ENCODE data around the gene TGFBR2. TPM values are rescaled to one million over a fixed set of nuclear protein-coding genes. Genes with fewer than 3 reads are reported as not detected.

The TGFBR2 gene
- total RNA-seq, 1 donor from 2014 or later, result 329 TPM

GRCh38 chr3:30729936-30730335, 123.5 kb downstream of the TGFBR2 start:
- Histone ChIP-seq H3K27me3 (no peaks in the 10 kb centered on the region), H3K9me3 (no peaks in the 10 kb centered on the region), H3K36me3 (no peaks in the 10 kb centered on the region), H3K4me3 (no peak overlapping the region), H3K27ac (no peak overlapping the region), H3K4me1 (no peaks in the 10 kb centered on the region)
- no peak for DNase-seq
- TF ChIP-seq, protein P1, sequence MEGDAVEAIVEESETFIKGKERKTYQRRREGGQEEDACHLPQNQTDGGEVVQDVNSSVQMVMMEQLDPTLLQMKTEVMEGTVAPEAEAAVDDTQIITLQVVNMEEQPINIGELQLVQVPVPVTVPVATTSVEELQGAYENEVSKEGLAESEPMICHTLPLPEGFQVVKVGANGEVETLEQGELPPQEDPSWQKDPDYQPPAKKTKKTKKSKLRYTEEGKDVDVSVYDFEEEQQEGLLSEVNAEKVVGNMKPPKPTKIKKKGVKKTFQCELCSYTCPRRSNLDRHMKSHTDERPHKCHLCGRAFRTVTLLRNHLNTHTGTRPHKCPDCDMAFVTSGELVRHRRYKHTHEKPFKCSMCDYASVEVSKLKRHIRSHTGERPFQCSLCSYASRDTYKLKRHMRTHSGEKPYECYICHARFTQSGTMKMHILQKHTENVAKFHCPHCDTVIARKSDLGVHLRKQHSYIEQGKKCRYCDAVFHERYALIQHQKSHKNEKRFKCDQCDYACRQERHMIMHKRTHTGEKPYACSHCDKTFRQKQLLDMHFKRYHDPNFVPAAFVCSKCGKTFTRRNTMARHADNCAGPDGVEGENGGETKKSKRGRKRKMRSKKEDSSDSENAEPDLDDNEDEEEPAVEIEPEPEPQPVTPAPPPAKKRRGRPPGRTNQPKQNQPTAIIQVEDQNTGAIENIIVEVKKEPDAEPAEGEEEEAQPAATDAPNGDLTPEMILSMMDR (IDR thresholded peaks at IDR 0.05), result no peak
- intact Hi-C loops (cut with DNase I), result no loop called here
- ATAC-seq, result no peak

DNA sequence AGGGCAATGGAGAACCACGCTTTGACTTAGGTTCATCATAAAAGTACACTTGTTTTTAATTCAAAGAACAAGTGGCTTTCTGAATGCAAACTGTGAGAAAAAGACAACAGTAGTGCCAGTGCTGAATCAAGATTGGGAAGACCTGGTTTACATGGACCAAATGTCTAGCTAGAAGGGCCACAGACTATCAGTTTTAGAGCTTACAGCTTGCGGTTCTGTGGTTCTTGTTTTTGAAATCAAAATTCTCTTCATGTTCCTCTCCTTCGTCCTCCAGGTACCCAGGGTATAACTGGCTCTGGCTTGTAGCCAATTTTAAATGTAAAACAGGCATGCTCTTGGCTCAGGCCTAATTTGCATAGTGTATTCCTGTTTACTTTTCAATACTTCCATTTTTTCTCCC, 124.6 kb downstream of the TGFBR2 start:
- Histone ChIP-seq H3K27me3 (no peaks in the 10 kb centered on the region), H3K4me1 (no peaks in the 10 kb centered on the region), H3K4me3 (no peak overlapping the region), H3K36me3 (no peaks in the 10 kb centered on the region), H3K27ac (no peak overlapping the region), H3K9me3 (no peaks in the 10 kb centered on the region)
- ATAC-seq, result no peak
- no peak for DNase-seq
- intact Hi-C loops (cut with DNase I), result no loop called here
- TF ChIP-seq, protein P1 (IDR thresholded peaks at IDR 0.05), result no peak

DNA sequence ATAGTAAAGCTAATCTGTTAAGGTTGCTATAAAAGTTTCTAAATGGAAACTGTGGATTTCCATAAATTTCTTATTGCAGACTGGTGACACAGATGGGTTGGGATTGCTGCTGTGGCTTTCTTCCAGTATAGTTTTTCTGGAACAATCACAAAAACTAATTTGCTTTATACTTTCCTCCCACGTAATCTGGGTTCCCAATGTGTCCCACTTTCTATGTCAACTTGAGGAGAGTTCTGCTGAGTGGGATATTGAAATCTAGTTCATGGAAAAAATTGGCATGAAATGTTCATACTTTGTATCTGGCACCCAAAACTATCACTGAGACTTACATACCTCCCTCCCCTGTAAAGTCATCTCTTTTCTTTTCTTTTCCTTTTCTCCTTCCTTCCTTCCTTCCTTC, 126.8 kb downstream of the TGFBR2 start:
- intact Hi-C loops (cut with DNase I), result no loop called here
- DNase-seq, result no peak
- no peaks in the 10 kb centered on the region for H3K36me3 ChIP-seq

DNA sequence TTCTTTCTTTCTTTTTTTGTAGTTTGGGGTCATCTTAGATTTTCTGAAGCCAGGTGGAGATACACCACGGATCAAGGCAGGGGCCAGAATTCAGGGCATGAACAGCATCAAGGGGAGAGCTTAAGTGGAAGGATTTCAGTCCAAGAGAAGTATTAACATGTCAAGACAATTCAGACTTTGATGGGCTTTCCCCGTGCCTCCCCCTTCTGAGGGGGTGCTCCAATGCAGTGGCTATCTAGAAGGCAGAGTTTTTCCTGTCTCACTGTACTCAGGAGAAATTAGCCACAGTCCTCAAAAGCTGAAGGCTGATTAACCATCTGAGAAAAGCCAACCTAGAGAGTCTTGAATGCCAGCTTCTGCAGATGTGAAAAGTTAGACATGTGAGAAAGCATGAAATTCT, 127.3 kb downstream of the TGFBR2 start:
- intact Hi-C loops (cut with DNase I), result no loop called here
- H3K36me3 ChIP-seq, result no peaks in the 10 kb centered on the region
- no peak for ATAC-seq

More for the DNA sequence above, 126.8 kb downstream of the TGFBR2 start:
- TF ChIP-seq, protein P1 (IDR thresholded peaks at IDR 0.05), result no peak
- H3K27me3 ChIP-seq, result no peaks in the 10 kb centered on the region
- H3K9me3 ChIP-seq, result no peaks in the 10 kb centered on the region
- H3K27ac ChIP-seq, result no peak overlapping the region
- no peaks in the 10 kb centered on the region for H3K4me1 ChIP-seq
- no peak overlapping the region for H3K4me3 ChIP-seq
- no peak for ATAC-seq

GRCh38 chr3:30737743-30738499, 131.5 kb downstream of the TGFBR2 start:
- Histone ChIP-seq H3K9me3 (no peaks in the 10 kb centered on the region), H3K27me3 (no peaks in the 10 kb centered on the region), H3K36me3 (no peaks in the 10 kb centered on the region), H3K27ac (no peak overlapping the region), H3K4me1 (no peaks in the 10 kb centered on the region), H3K4me3 (no peak overlapping the region)
- no peak for ATAC-seq
- no peak for DNase-seq
- TF ChIP-seq, protein P1 (IDR thresholded peaks at IDR 0.05), result no peak
- intact Hi-C loops (cut with DNase I), result no loop called here

More for the DNA sequence above, 127.3 kb downstream of the TGFBR2 start:
- Histone ChIP-seq H3K4me1 (no peaks in the 10 kb centered on the region), H3K27ac (no peak overlapping the region), H3K27me3 (no peaks in the 10 kb centered on the region), H3K4me3 (no peak overlapping the region), H3K9me3 (no peaks in the 10 kb centered on the region)
- no peak for DNase-seq
- TF ChIP-seq, protein P1 (IDR thresholded peaks at IDR 0.05), result no peak

Data from upper lobe of right lung (tissue), 1 donor.